ENCODE measurements around the gene KYNU. TPM values are rescaled to one million over a fixed set of nuclear protein-coding genes. Genes with fewer than 3 reads are reported as not detected.
"Not testable (repeated sequence)": the region's sequence is repeated elsewhere in the genome, so short reads cannot be mapped to it uniquely, and the experiment has no call there.

KYNU gene
- total RNA-seq, 1 donor from 2014 or later = not detected

DNA sequence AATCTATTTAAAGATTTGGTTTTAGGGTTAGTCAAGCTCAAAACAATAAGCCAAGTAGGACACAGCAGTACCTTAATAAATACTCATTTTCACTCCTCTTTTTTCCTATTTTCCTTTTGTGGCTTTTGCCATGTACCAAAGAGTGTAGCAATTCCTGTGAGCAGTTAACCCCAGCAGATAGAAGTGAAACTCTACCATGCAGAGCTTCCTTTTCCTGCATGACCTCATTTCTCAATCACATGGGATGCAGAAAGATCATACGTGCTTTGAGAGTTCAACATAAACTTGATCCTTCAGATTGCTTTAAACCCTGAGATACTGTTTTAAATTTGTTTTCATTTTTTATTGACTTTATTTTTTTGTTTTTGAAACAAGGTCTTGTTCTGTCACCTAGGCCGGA is 152.7 kb downstream of the KYNU start:
- Mint-ChIP-seq H3K4me1 (ENCODE audit: low read depth) (no peaks in the 10 kb centered on the region), H3K27ac (no peak overlapping the region), H3K27me3 (peaks cover 19% of the 10 kb centered on the region), H3K4me3 (ENCODE audit: low read depth) (no peak overlapping the region), H3K9me3 (ENCODE audit: low read depth) (peaks cover 3% of the 10 kb centered on the region), H3K36me3 (ENCODE audit: insufficient read depth) (no peaks in the 10 kb centered on the region)
- TF ChIP-seq, protein P1, sequence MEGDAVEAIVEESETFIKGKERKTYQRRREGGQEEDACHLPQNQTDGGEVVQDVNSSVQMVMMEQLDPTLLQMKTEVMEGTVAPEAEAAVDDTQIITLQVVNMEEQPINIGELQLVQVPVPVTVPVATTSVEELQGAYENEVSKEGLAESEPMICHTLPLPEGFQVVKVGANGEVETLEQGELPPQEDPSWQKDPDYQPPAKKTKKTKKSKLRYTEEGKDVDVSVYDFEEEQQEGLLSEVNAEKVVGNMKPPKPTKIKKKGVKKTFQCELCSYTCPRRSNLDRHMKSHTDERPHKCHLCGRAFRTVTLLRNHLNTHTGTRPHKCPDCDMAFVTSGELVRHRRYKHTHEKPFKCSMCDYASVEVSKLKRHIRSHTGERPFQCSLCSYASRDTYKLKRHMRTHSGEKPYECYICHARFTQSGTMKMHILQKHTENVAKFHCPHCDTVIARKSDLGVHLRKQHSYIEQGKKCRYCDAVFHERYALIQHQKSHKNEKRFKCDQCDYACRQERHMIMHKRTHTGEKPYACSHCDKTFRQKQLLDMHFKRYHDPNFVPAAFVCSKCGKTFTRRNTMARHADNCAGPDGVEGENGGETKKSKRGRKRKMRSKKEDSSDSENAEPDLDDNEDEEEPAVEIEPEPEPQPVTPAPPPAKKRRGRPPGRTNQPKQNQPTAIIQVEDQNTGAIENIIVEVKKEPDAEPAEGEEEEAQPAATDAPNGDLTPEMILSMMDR (IDR thresholded peaks at IDR 0.05; ENCODE audit: unreplicated experiment) = no peak
- DNase-seq (ENCODE audit: low spot score, unreplicated experiment) = no peak

DNA sequence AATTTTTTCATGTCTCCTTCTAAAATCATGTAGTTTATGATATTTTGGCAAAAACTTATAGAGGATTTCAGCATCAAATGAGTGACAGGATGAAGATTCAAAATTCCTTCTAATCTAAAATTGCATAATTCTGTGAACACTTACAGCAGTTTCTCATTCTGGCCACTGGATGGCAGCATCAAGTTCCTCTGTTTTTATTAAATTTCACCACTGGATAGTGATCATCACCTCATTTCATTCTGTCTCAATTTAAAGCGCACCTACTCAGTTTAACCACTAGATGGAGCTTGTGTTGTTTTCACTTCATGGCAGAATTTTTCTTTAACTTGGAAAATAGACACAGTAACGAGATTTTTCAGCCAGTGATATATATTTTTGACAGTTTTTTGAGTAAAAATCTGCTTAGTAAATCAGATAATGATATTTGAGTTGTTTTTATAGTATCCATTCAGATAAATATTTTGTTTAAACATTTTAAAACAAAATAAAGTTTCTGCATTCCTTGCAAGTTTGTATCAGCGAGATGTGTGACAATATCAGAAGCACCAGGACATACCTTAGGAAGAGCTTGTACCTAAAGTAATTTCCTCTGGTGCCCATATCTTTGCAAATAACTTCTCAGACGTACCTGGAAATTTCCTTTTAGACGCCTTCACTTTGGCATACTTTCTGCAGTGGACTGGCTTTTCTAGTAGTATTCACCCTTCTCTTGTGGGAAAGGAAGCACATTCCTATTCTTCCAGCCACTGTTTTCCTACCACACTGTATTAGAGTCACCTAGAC is 157.0 kb downstream of the KYNU start:
- DNase-seq (ENCODE audit: low spot score, unreplicated experiment) = no peak
- no peaks in the 10 kb centered on the region for H3K36me3 Mint-ChIP-seq (ENCODE audit: insufficient read depth)
- H3K27ac Mint-ChIP-seq = no peak overlapping the region
- no peaks in the 10 kb centered on the region for H3K27me3 Mint-ChIP-seq
- peaks cover 2% of the 10 kb centered on the region for H3K4me1 Mint-ChIP-seq (ENCODE audit: low read depth)
- peaks cover 3% of the 10 kb centered on the region for H3K9me3 Mint-ChIP-seq (ENCODE audit: low read depth)
- TF ChIP-seq, protein P1 (IDR thresholded peaks at IDR 0.05; ENCODE audit: unreplicated experiment) = peak; percentile 97
- H3K4me3 Mint-ChIP-seq (ENCODE audit: low read depth) = no peak overlapping the region

DNA sequence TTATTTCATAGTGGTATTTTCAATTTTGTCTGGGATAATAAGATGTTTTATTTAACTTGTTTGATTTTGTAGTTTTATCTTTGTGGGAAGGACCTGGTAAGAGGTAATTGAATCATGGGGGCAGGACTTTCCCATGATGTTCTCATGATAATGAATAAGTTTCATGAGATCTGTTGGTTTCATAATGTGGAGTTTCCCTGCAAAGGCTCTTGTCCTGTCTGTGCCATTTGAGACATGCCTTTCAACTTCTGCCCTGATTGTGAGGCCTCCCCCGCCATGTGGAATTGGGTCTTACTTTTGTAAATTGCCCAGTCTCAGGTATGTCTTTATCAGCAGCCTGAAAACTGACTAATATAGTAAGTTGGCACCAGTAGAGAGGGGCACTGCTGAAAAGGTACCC is 174.0 kb downstream of the KYNU start:
- Mint-ChIP-seq H3K9me3 (ENCODE audit: low read depth) (peaks cover 12% of the 10 kb centered on the region), H3K27me3 (no peaks in the 10 kb centered on the region), H3K27ac (no peak overlapping the region), H3K36me3 (ENCODE audit: insufficient read depth) (peaks cover 1% of the 10 kb centered on the region), H3K4me3 (ENCODE audit: low read depth) (no peak overlapping the region), H3K4me1 (ENCODE audit: low read depth) (peaks cover 2% of the 10 kb centered on the region)
- DNase-seq (ENCODE audit: low spot score, unreplicated experiment) = no peak
- TF ChIP-seq, protein P1 (IDR thresholded peaks at IDR 0.05; ENCODE audit: unreplicated experiment) = no peak

DNA sequence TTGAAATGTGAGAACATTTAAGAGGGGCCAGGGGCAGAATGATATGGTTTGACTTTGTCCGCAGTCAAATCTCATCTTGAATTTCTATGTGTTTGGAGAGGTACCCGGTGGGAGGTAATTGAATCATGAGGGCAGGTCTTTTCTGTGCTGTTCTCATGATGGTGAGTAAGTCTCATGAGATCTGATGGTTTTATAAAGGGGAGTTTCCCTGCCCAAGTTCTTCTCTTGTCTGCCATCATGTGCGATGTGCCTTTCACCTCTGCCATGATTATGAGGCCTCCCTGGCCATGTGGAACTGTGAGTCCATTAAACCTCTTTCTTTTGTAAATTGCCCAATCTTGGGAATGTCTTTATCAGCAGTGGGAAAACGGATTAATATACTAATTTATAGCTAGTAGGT is 176.0 kb downstream of the KYNU start:
- not testable (repeated sequence) for H3K4me3 Mint-ChIP-seq (ENCODE audit: low read depth); H3K27me3 Mint-ChIP-seq; H3K36me3 Mint-ChIP-seq (ENCODE audit: insufficient read depth); H3K4me1 Mint-ChIP-seq (ENCODE audit: low read depth); H3K27ac Mint-ChIP-seq; DNase-seq (ENCODE audit: low spot score, unreplicated experiment)
- H3K9me3 Mint-ChIP-seq (ENCODE audit: low read depth) = peaks cover 19% of the 10 kb centered on the region

DNA sequence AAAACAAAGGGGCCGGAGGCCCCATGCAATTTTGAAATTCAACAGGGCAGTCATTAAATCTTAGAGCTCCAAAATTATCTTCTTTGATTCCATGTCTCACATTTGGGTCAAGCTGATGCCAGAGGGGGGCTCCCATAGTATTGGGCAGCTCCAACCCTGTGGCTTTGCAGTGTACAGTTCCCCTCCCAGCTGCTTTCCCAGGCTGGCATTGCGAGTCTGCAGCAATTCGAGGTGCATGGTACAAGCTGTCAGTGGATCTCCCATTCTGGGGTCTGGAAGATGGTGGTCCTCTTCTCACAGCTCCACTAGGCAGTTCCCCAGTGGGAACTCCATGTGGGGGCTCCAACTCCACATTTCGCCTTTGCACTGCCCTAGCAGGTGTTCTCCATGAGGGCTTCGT is 179.1 kb downstream of the KYNU start:
- TF ChIP-seq, protein P1 (IDR thresholded peaks at IDR 0.05; ENCODE audit: unreplicated experiment) = no peak
- no peak for DNase-seq (ENCODE audit: low spot score, unreplicated experiment)
- H3K9me3 Mint-ChIP-seq (ENCODE audit: low read depth) = peaks cover 17% of the 10 kb centered on the region
- H3K27me3 Mint-ChIP-seq = no peaks in the 10 kb centered on the region
- H3K4me3 Mint-ChIP-seq (ENCODE audit: low read depth) = no peak overlapping the region
- no peak overlapping the region for H3K27ac Mint-ChIP-seq
- H3K4me1 Mint-ChIP-seq (ENCODE audit: low read depth) = peaks cover 4% of the 10 kb centered on the region
- H3K36me3 Mint-ChIP-seq (ENCODE audit: insufficient read depth) = peaks cover 4% of the 10 kb centered on the region

DNA sequence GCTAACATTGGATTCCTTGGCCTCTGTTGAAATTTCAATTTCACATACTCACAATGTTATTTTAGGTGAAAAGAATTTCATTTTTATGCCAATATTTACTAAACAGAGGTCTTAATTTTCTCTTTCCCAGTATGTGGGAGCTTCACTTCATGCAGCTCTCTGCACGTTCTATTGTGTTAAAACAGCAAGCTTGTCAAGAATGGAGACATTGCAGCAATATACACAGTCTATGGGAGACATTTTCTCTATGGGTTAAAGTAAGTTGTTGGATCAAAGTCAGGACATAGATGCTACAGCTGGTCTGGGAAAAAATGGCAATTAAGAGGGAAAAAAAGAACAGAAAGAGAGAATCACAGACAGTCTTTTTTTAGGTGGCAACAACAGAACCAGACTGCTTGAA is 181.4 kb downstream of the KYNU start:
- TF ChIP-seq, protein P1 (IDR thresholded peaks at IDR 0.05; ENCODE audit: unreplicated experiment) = no peak
- H3K36me3 Mint-ChIP-seq (ENCODE audit: insufficient read depth) = peaks cover 4% of the 10 kb centered on the region
- peaks cover 11% of the 10 kb centered on the region for H3K9me3 Mint-ChIP-seq (ENCODE audit: low read depth)
- peaks cover 1% of the 10 kb centered on the region for H3K4me1 Mint-ChIP-seq (ENCODE audit: low read depth)
- H3K27me3 Mint-ChIP-seq = no peaks in the 10 kb centered on the region
- H3K4me3 Mint-ChIP-seq (ENCODE audit: low read depth) = no peak overlapping the region
- DNase-seq (ENCODE audit: low spot score, unreplicated experiment) = no peak
- no peak overlapping the region for H3K27ac Mint-ChIP-seq
